Neural cell (in vitro differentiated cells): ENCODE measurements around the gene TRIM44.

Experiments
- CTCF ChIP-seq: fragments of 450-650 bp; IDR thresholded peaks from 2 replicates; pipeline ENCODE4 v1.5.1; 2014; ENCODE audit warnings: antibody characterized with exemption, mild to moderate bottlenecking, moderate library complexity; ENCODE audit not compliant: poor library complexity, severe bottlenecking
- EP300 ChIP-seq: fragments of 450-650 bp; conservative IDR thresholded peaks from 2 replicates; pipeline ENCODE4 v1.6.1; 2014; ENCODE audit warnings: antibody characterized with exemption, mild to moderate bottlenecking, moderate library complexity; ENCODE audit not compliant: poor library complexity, severe bottlenecking
- EZH2 ChIP-seq: fragments of 200-600, 300-800 bp; shearing (Covaris generic), sonication (generic); IDR thresholded peaks from 2 replicates; pipeline ENCODE4 v1.6.1; 2014; ENCODE audit warnings: antibody characterized with exemption, low read length, borderline replicate concordance, mild to moderate bottlenecking; ENCODE audit not compliant: insufficient read depth, poor library complexity, severe bottlenecking
- MXI1 ChIP-seq: fragments of 450-650 bp; conservative IDR thresholded peaks from 2 replicates; pipeline ENCODE4 v1.6.1; 2014; ENCODE audit warnings: antibody characterized with exemption, mild to moderate bottlenecking; ENCODE audit not compliant: poor library complexity, severe bottlenecking
- POLR2AphosphoS5 ChIP-seq: IDR thresholded peaks from 2 replicates; pipeline ENCODE4 v1.6.1; 2012
- RAD21 ChIP-seq: fragments of 450-650 bp; conservative IDR thresholded peaks from 2 replicates; pipeline ENCODE4 v1.6.1; 2014; ENCODE audit warnings: antibody characterized with exemption, mild to moderate bottlenecking, moderate library complexity
- SMC3 ChIP-seq: fragments of 450-650 bp; conservative IDR thresholded peaks from 2 replicates; pipeline ENCODE4 v1.6.1; 2014; ENCODE audit warnings: antibody characterized with exemption, mild to moderate bottlenecking, moderate library complexity; ENCODE audit not compliant: poor library complexity
- TAF1 ChIP-seq: IDR thresholded peaks from 2 replicates; pipeline ENCODE4 v1.6.1; 2012; ENCODE audit warnings: low read depth

- no peak for TF ChIP-seq POLR2AphosphoS5
- TF ChIP-seq CTCF = no peak
- no peak for TF ChIP-seq SMC3
- TF ChIP-seq EZH2 = no peak
- TF ChIP-seq TAF1 = no peak
- no peak for TF ChIP-seq RAD21
- no peak for TF ChIP-seq EP300
- TF ChIP-seq MXI1 = no peak
Measured at GRCh38 chr11:35785287-35786167, 123.0 kb downstream of the TRIM44 start.
